HG03135 (cell line): Measurements from ENCODE around the gene GRIA1.

ENCODE experiments used
- ATAC-seq: cut with Tn5 transposase; IDR thresholded peaks from one replicate; pipeline ENCODE4 v1.9.1; 2021; ENCODE audit warnings: mild to moderate bottlenecking, moderate library complexity; ENCODE audit not compliant: unreplicated experiment

GRIA1 gene

GRCh38 chr5:153770066-153770465, 279.6 kb downstream of the GRIA1 start:
- ATAC-seq, result no peak

- no peak for ATAC-seq
Measured at GRCh38 chr5:153774686-153775085, 284.2 kb downstream of the GRIA1 start.

GRCh38 chr5:153775923-153776322, 285.5 kb downstream of the GRIA1 start:
- ATAC-seq, result no peak

GRCh38 chr5:153777681-153778581, 287.5 kb downstream of the GRIA1 start:
- no peak for ATAC-seq

GRCh38 chr5:153779836-153780235, 289.4 kb downstream of the GRIA1 start:
- no peak for ATAC-seq

- ATAC-seq, result no peak
Measured at GRCh38 chr5:153780876-153781705, 290.6 kb downstream of the GRIA1 start.

GRCh38 chr5:153782589-153783361, 292.3 kb downstream of the GRIA1 start:
- no peak for ATAC-seq

GRCh38 chr5:153783362-153783658, 292.8 kb downstream of the GRIA1 start:
- no peak for ATAC-seq

GRCh38 chr5:153784277-153784676, 293.8 kb downstream of the GRIA1 start:
- ATAC-seq, result no peak

GRCh38 chr5:153791339-153791738, 300.9 kb downstream of the GRIA1 start:
- ATAC-seq, result no peak

- ATAC-seq, result no peak
Measured at GRCh38 chr5:153792305-153792704, 301.8 kb downstream of the GRIA1 start.

GRCh38 chr5:153793699-153794098, 303.2 kb downstream of the GRIA1 start:
- ATAC-seq, result no peak

- ATAC-seq, result no peak
Measured at GRCh38 chr5:153794327-153794726, 303.9 kb downstream of the GRIA1 start.

GRCh38 chr5:153796527-153796926, 306.1 kb downstream of the GRIA1 start:
- ATAC-seq, result no peak

GRCh38 chr5:153797484-153797883, 307.0 kb downstream of the GRIA1 start:
- no peak for ATAC-seq

GRCh38 chr5:153798830-153799229, 308.4 kb downstream of the GRIA1 start:
- no peak for ATAC-seq

GRCh38 chr5:153799466-153799865, 309.0 kb downstream of the GRIA1 start:
- no peak for ATAC-seq

- ATAC-seq, result no peak
Measured at GRCh38 chr5:153802050-153802821, 311.8 kb downstream of the GRIA1 start.

GRCh38 chr5:153807801-153808200, 317.3 kb downstream of the GRIA1 start:
- ATAC-seq, result no peak

GRCh38 chr5:153809166-153809565, 318.7 kb downstream of the GRIA1 start:
- no peak for ATAC-seq

- ATAC-seq, result no peak
Measured at GRCh38 chr5:153813901-153814300, 323.4 kb downstream of the GRIA1 start.
